HepG2 (cell line): ENCODE results near the gene SORBS2. TPM values are rescaled to one million over a fixed set of nuclear protein-coding genes. Genes with fewer than 3 reads are reported as not detected.

ENCODE experiments used
- ATAC-seq: fragments of 200-7000 bp; cut with Tn5 transposase; 3 replicates; pipeline ENCODE4 v1.9.1; 2020; ENCODE audit warnings: mild to moderate bottlenecking, moderate library complexity
- BruUV-seq: library from RNA; stranded (reverse); fragments of 400-500 nt; replicated peaks from 2 replicates; lab custom pipeline; 2021; lab: Mats Ljungman, UMichigan
- CTCF ChIA-PET: fragments of 300-600 bp; formaldehyde crosslinking; extraction: SDS; loops from one replicate; lab custom pipeline; 2021; ENCODE audit warnings: low total read pairs, inconsistent platforms, low intra/inter-chr PET ratio; lab: Yijun Ruan, JAX
- POLR2A ChIA-PET: fragments of 350-600 bp; sonication (Branson Sonifier 250); formaldehyde crosslinking; loops from one replicate; lab custom pipeline; 2020; ENCODE audit warnings: antibody characterized with exemption, inconsistent platforms; lab: Yijun Ruan, JAX
- DNase-seq: peaks from one replicate; pipeline ENCODE4 v3.0.0-alpha.2; 2015; ENCODE audit warnings: low spot score
- FAIRE-seq: peaks from 3 replicates; lab custom pipeline; 2011; peaks lifted over from hg19 to GRCh38; lab: Jason Lieb, UNC
- H2AFZ ChIP-seq: one replicate; pipeline ENCODE4 v1.6.1; 2011; ENCODE audit warnings: low read length, inconsistent platforms
- H3K27ac ChIP-seq: fragments of 300-600 bp; 3 replicates; pipeline ENCODE4 v1.8.0; 2011; ENCODE audit warnings: mixed run types, mild to moderate bottlenecking, mixed read lengths, low read length, inconsistent platforms; ENCODE audit not compliant: insufficient read depth; ENCODE audit errors: extremely low read length
- H3K27me3 ChIP-seq, 2 experiments: fragments of 200-600 bp in 1 of 2; 2 replicates in 1 of 2; 3 replicates in 1 of 2; pipeline versions ENCODE4 v1.6.0 to v1.8.0; 2011; ENCODE audit warnings: low read length in 2 of 2, mild to moderate bottlenecking in 2 of 2, moderate library complexity in 2 of 2, inconsistent platforms in 1 of 2; ENCODE audit not compliant: insufficient read depth in 2 of 2, control insufficient read depth in 1 of 2
- H3K36me3 ChIP-seq, 2 experiments: fragments of 200-600 bp in 1 of 2; replicated peaks in 1 of 2; 2 replicates in 1 of 2; 3 replicates in 1 of 2; pipeline versions ENCODE4 v1.5.1 to v1.8.0; 2011; ENCODE audit warnings: low read length in 2 of 2, inconsistent platforms in 1 of 2; ENCODE audit not compliant: insufficient read depth in 2 of 2, control insufficient read depth in 1 of 2
- H3K4me1 ChIP-seq: 2 replicates; pipeline ENCODE4 v1.5.1; 2012; ENCODE audit warnings: low read length, inconsistent platforms; ENCODE audit not compliant: insufficient read depth
- H3K4me2 ChIP-seq: 2 replicates; pipeline ENCODE4 v1.6.0; 2011; ENCODE audit warnings: low read depth, low read length, inconsistent platforms
- H3K4me3 ChIP-seq, 3 experiments: fragments of 200-600 bp in 1 of 3; sonication (generic), shearing (Covaris generic) in 1 of 3; replicated peaks in 1 of 3; 2 replicates each; pipeline ENCODE4 v1.5.1; 2011 to 2016; ENCODE audit warnings: low read length in 3 of 3, inconsistent platforms in 2 of 3, low read depth in 2 of 3, mild to moderate bottlenecking in 2 of 3, control low read depth in 1 of 3, mixed read lengths in 1 of 3; ENCODE audit not compliant: insufficient read depth in 1 of 3
- H3K79me2 ChIP-seq: one replicate; pipeline ENCODE4 v1.6.1; 2011; ENCODE audit warnings: low read length, inconsistent platforms; ENCODE audit not compliant: insufficient read depth
- H3K9ac ChIP-seq: 2 replicates; pipeline ENCODE4 v1.6.0; 2011; ENCODE audit warnings: mild to moderate bottlenecking, low read depth, low read length, inconsistent platforms; ENCODE audit not compliant: insufficient read depth
- H3K9me3 ChIP-seq: 2 replicates; pipeline ENCODE4 v1.5.1; 2012; ENCODE audit warnings: mild to moderate bottlenecking, low read length
- H4K20me1 ChIP-seq: 2 replicates; pipeline ENCODE4 v1.6.0; 2011; ENCODE audit warnings: inconsistent platforms, mild to moderate bottlenecking, low read length, moderate library complexity; ENCODE audit not compliant: insufficient read depth
- CENPX ChIP-seq: sonication (generic); formaldehyde crosslinking; IDR thresholded peaks from 2 replicates; pipeline ENCODE4 v1.9.0; 2021; ENCODE audit warnings: mild to moderate bottlenecking, missing genetic modification reagents, moderate library complexity
- JUN ChIP-seq: sonication (generic); formaldehyde crosslinking; IDR thresholded peaks from 2 replicates; pipeline ENCODE4 v1.4.0; 2020; ENCODE audit warnings: mild to moderate bottlenecking, missing genetic modification reagents
- MAFF ChIP-seq: IDR thresholded peaks from 2 replicates; pipeline ENCODE4 v1.6.1; 2011; ENCODE audit warnings: low read depth, low read length, improper control_type of control experiment
- MAFK ChIP-seq, 2 experiments: IDR thresholded peaks in 1 of 2; conservative IDR thresholded peaks in 1 of 2; 2 replicates each; pipeline ENCODE4 v1.6.1; 2011; ENCODE audit warnings: improper control_type of control experiment in 2 of 2, low read length in 2 of 2
- MIER3 ChIP-seq: IDR thresholded peaks from 2 replicates; pipeline ENCODE4 v1.6.1; 2016; ENCODE audit warnings: missing compliant biosample characterization, borderline replicate concordance
- NKX3-1 ChIP-seq: sonication (generic); formaldehyde crosslinking; IDR thresholded peaks from 2 replicates; pipeline ENCODE4 v1.5.0; 2020; ENCODE audit warnings: missing genetic modification reagents
- PCBP1 ChIP-seq: fragments of 200-400 bp; formaldehyde crosslinking; IDR thresholded peaks from 2 replicates; pipeline ENCODE4 v1.6.1; 2017; ENCODE audit warnings: mild to moderate bottlenecking, low read depth, low read length, borderline replicate concordance
- SMARCE1 ChIP-seq: fragments of 450-650 bp; IDR thresholded peaks from 2 replicates; pipeline ENCODE4 v1.6.1; 2017; ENCODE audit warnings: borderline replicate concordance
- SNRNP70 ChIP-seq: fragments of 200-400 bp; formaldehyde crosslinking; IDR thresholded peaks from 2 replicates; pipeline ENCODE4 v1.6.1; 2017; ENCODE audit warnings: mild to moderate bottlenecking, low read depth, low read length, moderate library complexity
- SP4 ChIP-seq: sonication (generic); formaldehyde crosslinking; IDR thresholded peaks from 2 replicates; pipeline ENCODE4 v1.8.1; 2023; ENCODE audit warnings: mild to moderate bottlenecking, missing genetic modification reagents
- TEAD3 ChIP-seq: optimal IDR thresholded peaks from 2 replicates; pipeline ENCODE3; 2016; ENCODE audit warnings: borderline replicate concordance
- ZNF878 ChIP-seq: sonication (generic); formaldehyde crosslinking; IDR thresholded peaks from 2 replicates; pipeline ENCODE4 v1.8.1; 2023; ENCODE audit warnings: mild to moderate bottlenecking, missing genetic modification reagents, moderate library complexity
- WGBS: methylation state at CpG from one replicate; pipeline ENCODE4 v1.1.6; 2017; ENCODE audit warnings: low lambda C conversion rate; 5-methylcytosine and 5-hydroxymethylcytosine counted together
- in situ Hi-C: cut with HindIII; loops from 2 replicates; pipeline ENCODE4 v1.10.0; 2017; ENCODE audit warnings: low pct_unique_long_range_greater_than_20kb; ENCODE audit not compliant: extremely low pct_ligation_motif_present
- intact Hi-C: fragments of 100-400 bp; cut with micrococcal nuclease; formaldehyde crosslinking; loops from one replicate; pipeline ENCODE4 v1.10.0; 2022; ENCODE audit not compliant: unreplicated experiment
- polyA plus RNA-seq, 8 experiments: library from polyadenylated mRNA; depleted of rRNA in 3 of 8; stranded (reverse) in 7 of 8; unstranded in 1 of 8; fragments of >200 nt; fragmentation: Illumina TruSeq in 4 of 8; extraction: Trizol in 4 of 8; gene quantifications; 2 replicates each; pipeline versions ENCODE4 v1.2.1 to v1.2.3, GENCODE V29; 2011 to 2016; ENCODE audit warnings: low read depth in 4 of 8, missing spikeins in 1 of 8, mixed read lengths in 1 of 8; ENCODE audit not compliant: insufficient read depth in 1 of 8
- total RNA-seq, 5 experiments: library from RNA; depleted of rRNA; stranded (reverse); fragments of >200 nt; fragmentation: Illumina TruSeq; extraction: Trizol; gene quantifications; 2 replicates each; pipeline ENCODE4 v1.2.3, GENCODE V29; 2016; ENCODE audit warnings: low read depth in 1 of 5
- TF ChIP-seq, protein P1 (sequence below): sonication (generic); formaldehyde crosslinking; IDR thresholded peaks from 2 replicates; pipeline ENCODE4 v1.8.1; 2023; ENCODE audit warnings: mild to moderate bottlenecking, missing genetic modification reagents
- TF ChIP-seq, protein P2 (sequence below): sonication (generic); formaldehyde crosslinking; IDR thresholded peaks from 2 replicates; pipeline ENCODE4 v1.8.1; 2023; ENCODE audit warnings: mild to moderate bottlenecking, moderate library complexity, missing genetic modification reagents

SORBS2 gene
- total and polyA plus RNA-seq, 2 of the 13 experiments (the other 11 are each of a cell fraction or from before 2014, with no cell fraction given) = 25.0 to 80.5 TPM

DNA sequence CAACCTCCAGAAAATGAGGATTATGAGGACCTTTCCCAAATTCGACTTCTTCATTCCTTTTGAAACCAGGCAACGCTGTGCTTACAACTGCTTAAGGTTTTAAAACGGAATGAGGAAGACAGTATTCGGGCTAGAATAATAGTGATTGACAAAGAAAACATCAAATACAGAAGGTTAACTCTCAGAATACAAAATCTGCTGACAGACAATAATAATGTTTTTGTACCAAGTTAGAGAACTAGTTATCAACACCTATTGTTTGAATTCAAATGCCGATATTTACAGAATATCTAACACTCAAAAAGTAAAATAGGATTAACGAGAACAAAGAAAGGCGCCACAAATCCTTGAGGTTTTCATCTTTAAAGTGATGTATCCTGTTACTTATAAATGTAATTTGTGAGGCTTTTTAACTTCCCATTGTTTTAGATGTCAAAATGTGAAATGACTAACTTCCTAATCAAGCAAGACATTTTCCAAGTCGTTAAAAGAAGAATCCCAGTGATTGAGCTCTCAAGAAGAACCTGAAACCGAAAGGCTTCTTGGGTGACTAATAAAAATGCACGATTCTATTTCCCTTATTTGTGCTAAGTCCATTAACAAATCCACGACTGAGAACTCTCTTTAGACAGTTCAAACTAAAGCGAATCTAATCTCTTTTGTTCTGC lies 118.3 kb downstream of the SORBS2 start:
- no peak for DNase-seq
- no peak overlapping the region for H2AFZ ChIP-seq
- 96% methylated on average over 12 of the region's 12 CpGs for WGBS
- ATAC-seq = no peak
- no peaks in the 10 kb centered on the region for H4K20me1 ChIP-seq
- H3K27me3 ChIP-seq = no peaks in the 10 kb centered on the region
- no peak overlapping the region for H3K27ac ChIP-seq
- CTCF ChIA-PET = no interaction called here
- FAIRE-seq = no peak
- no peaks in the 10 kb centered on the region for H3K9me3 ChIP-seq
- no peaks in the 10 kb centered on the region for H3K79me2 ChIP-seq
- in situ Hi-C loops (no loop called here), intact Hi-C loops (no loop called here)
- TF ChIP-seq NKX3-1 (CRISPR knock-in tag) (no peak), MAFK (conservative IDR thresholded peaks at IDR 0.05 in 1 of 2, IDR thresholded peaks at IDR 0.05 in 1 of 2; ENCODE audit: low read length in 2 of 2) (peak in 1 of 2 experiments; percentile 54; a peak in 2 of 4 replicates), PCBP1 (no peak), ZNF878 (CRISPR knock-in tag) (no peak), JUN (CRISPR knock-in tag) (no peak), MAFF (peak; percentile 50; the same call in 1 of the 2 replicates)
- no peak overlapping the region for H3K4me2 ChIP-seq
- peaks cover 6% of the 10 kb centered on the region; the same call in 1 of the 2 replicates for H3K4me1 ChIP-seq
- H3K36me3 ChIP-seq = peaks cover 0 to 5% of the 10 kb centered on the region in 2 experiments; a peak in 1 of 5 replicates
- no TSS peak for BruUV-seq
- POLR2A ChIA-PET = interaction anchor here (1.6 kb wide), 1 partner anchor 19 kb away, joined by 4 read pairs; no protein-coding TSS in a partner anchor
- H3K9ac ChIP-seq = no peak overlapping the region
- no peak overlapping the region for H3K4me3 ChIP-seq

DNA sequence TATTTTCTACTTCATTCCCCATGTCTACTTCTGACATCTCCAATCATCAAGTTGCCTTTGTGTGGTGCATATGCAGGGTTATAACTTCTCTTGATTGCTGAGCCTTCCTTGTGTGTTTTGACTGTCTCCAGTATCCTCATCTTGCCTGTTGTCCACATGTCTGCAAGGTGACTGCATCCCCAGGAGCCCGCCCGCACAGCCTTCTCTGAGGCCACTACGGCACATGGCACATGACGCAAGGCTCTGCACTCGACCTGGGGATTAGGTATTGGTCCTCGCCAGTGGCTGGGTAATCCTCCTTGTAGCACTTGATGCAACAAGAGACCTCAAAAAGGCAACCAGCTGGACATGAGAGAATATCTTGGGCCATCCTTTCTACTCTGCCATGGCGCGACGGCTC lies 122.6 kb downstream of the SORBS2 start:
- H3K4me2 ChIP-seq = no peak overlapping the region
- peaks cover 0 to 5% of the 10 kb centered on the region in 2 experiments; a peak in 2 of 5 replicates for H3K36me3 ChIP-seq
- in situ Hi-C loops (no loop called here), intact Hi-C loops (no loop called here)
- 98% methylated on average over 9 of the region's 9 CpGs for WGBS
- no peak overlapping the region for H2AFZ ChIP-seq
- H3K9me3 ChIP-seq = no peaks in the 10 kb centered on the region
- ATAC-seq = no peak
- H3K27me3 ChIP-seq = no peaks in the 10 kb centered on the region
- no peaks in the 10 kb centered on the region for H4K20me1 ChIP-seq
- no peaks in the 10 kb centered on the region for H3K79me2 ChIP-seq
- DNase-seq = no peak
- H3K4me3 ChIP-seq = no peak overlapping the region
- ChIA-PET POLR2A (no interaction called here), CTCF (no interaction called here)
- BruUV-seq = no TSS peak
- no peak for FAIRE-seq
- no peaks in the 10 kb centered on the region for H3K4me1 ChIP-seq
- H3K9ac ChIP-seq = no peak overlapping the region
- H3K27ac ChIP-seq = no peak overlapping the region
- TF ChIP-seq MIER3 (CRISPR knock-in tag) (no peak), SMARCE1 (no peak), SNRNP70 (no peak), SP4 (no peak), CENPX (no peak), TEAD3 (CRISPR knock-in tag) (no peak)
- TF ChIP-seq, protein P1, sequence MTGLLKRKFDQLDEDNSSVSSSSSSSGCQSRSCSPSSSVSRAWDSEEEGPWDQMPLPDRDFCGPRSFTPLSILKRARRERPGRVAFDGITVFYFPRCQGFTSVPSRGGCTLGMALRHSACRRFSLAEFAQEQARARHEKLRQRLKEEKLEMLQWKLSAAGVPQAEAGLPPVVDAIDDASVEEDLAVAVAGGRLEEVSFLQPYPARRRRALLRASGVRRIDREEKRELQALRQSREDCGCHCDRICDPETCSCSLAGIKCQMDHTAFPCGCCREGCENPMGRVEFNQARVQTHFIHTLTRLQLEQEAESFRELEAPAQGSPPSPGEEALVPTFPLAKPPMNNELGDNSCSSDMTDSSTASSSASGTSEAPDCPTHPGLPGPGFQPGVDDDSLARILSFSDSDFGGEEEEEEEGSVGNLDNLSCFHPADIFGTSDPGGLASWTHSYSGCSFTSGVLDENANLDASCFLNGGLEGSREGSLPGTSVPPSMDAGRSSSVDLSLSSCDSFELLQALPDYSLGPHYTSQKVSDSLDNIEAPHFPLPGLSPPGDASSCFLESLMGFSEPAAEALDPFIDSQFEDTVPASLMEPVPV (CRISPR knock-in tag) = no peak
- TF ChIP-seq, protein P2, sequence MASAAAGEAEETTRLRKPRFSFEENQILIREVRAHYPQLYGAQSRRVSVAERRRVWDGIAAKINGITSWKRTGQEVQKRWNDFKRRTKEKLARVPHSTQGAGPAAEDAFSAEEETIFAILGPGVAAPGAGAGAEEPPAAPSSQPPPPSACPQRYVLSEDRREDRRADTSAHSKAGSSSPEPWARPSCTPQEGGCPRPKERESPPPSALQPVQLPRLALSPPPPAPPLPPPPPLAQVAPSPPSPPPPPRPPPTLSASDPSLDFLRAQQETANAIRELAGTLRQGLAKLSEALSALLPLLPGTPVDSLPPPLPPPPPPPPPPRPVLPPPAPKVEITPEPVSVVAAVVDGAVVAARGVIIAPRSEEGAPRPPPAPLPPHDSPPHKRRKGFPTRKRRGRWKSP (CRISPR knock-in tag) = no peak
